Measurements from ENCODE around the gene KIAA0232. TPM values are rescaled to one million over a fixed set of nuclear protein-coding genes. Genes with fewer than 3 reads are reported as not detected.

The KIAA0232 gene
- total and polyA plus RNA-seq, 9 of the 15 experiments (the other 6 are each of a cell fraction or from before 2014, with no cell fraction given): 3.5 to 17.4 (median 13.0) TPM

DNA sequence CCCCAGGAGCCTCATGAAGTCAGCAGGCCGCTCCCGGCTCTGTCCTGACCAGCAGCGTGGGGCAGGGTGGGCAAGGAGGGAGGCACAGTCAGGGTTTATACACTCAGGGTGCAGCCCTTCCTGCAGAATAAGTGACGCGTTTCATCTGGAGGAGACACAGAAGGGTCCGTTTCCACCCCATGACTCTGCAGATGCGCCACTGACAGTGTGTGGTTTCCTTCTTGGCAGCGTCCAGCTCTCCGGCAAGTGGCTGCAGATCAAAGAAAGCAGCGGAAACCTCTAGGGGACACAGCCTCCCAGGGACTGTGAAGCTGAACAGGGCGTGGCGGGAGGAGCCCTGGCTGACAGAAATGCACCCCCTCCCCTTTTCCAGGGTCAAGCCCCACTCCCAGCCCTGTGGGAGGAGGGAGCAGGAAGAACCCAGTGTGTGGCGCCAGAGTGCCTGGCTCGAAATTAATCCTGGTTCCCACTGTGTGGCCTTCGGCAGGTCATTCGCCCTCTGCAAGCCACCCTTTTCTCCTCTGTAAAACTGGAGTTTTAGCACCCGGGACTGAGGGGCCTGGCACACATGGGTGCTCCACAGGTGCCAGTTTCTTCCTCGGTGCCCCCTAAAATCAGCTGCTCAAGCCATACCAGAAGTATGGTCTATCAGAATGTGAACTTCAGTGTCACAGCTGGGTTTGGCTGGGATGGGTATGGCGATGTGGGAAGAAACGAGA, 109.8 kb downstream of the KIAA0232 start (continued):
- TF ChIP-seq, protein P1, sequence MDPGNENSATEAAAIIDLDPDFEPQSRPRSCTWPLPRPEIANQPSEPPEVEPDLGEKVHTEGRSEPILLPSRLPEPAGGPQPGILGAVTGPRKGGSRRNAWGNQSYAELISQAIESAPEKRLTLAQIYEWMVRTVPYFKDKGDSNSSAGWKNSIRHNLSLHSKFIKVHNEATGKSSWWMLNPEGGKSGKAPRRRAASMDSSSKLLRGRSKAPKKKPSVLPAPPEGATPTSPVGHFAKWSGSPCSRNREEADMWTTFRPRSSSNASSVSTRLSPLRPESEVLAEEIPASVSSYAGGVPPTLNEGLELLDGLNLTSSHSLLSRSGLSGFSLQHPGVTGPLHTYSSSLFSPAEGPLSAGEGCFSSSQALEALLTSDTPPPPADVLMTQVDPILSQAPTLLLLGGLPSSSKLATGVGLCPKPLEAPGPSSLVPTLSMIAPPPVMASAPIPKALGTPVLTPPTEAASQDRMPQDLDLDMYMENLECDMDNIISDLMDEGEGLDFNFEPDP (CRISPR knock-in tag; IDR thresholded peaks at IDR 0.05): no peak
- no peak for TF ChIP-seq KAT2B (IDR thresholded peaks at IDR 0.05; ENCODE audit: low read depth, low read length)
- TF ChIP-seq CAMTA2 (CRISPR knock-in tag; conservative IDR thresholded peaks at IDR 0.05): no peak
- TF ChIP-seq MEF2D (tag; conservative IDR thresholded peaks at IDR 0.05; ENCODE audit: low read depth): no peak
- peak; percentile 59 for TF ChIP-seq MYC (IDR thresholded peaks at IDR 0.05; ENCODE audit: low read depth, low read length)
- no peak for TF ChIP-seq MYC (CRISPR knock-in tag; IDR thresholded peaks at IDR 0.05; ENCODE audit: borderline replicate concordance, low read depth)
- TF ChIP-seq, protein P2, sequence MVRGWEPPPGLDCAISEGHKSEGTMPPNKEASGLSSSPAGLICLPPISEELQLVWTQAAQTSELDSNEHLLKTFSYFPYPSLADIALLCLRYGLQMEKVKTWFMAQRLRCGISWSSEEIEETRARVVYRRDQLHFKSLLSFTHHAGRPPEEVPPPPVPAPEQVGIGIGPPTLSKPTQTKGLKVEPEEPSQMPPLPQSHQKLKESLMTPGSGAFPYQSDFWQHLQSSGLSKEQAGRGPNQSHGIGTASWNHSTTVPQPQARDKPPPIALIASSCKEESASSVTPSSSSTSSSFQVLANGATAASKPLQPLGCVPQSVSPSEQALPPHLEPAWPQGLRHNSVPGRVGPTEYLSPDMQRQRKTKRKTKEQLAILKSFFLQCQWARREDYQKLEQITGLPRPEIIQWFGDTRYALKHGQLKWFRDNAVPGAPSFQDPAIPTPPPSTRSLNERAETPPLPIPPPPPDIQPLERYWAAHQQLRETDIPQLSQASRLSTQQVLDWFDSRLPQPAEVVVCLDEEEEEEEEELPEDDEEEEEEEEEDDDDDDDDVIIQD (CRISPR knock-in tag; IDR thresholded peaks at IDR 0.05): no peak
- TF ChIP-seq SMARCE1 (IDR thresholded peaks at IDR 0.05): no peak; the same call in none of the 2 replicates
- TF ChIP-seq, protein P3, sequence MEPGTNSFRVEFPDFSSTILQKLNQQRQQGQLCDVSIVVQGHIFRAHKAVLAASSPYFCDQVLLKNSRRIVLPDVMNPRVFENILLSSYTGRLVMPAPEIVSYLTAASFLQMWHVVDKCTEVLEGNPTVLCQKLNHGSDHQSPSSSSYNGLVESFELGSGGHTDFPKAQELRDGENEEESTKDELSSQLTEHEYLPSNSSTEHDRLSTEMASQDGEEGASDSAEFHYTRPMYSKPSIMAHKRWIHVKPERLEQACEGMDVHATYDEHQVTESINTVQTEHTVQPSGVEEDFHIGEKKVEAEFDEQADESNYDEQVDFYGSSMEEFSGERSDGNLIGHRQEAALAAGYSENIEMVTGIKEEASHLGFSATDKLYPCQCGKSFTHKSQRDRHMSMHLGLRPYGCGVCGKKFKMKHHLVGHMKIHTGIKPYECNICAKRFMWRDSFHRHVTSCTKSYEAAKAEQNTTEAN (CRISPR knock-in tag; IDR thresholded peaks at IDR 0.05): no peak
- TF ChIP-seq PHB2 (IDR thresholded peaks at IDR 0.05; ENCODE audit: low read depth): no peak
- TF ChIP-seq, protein P4, sequence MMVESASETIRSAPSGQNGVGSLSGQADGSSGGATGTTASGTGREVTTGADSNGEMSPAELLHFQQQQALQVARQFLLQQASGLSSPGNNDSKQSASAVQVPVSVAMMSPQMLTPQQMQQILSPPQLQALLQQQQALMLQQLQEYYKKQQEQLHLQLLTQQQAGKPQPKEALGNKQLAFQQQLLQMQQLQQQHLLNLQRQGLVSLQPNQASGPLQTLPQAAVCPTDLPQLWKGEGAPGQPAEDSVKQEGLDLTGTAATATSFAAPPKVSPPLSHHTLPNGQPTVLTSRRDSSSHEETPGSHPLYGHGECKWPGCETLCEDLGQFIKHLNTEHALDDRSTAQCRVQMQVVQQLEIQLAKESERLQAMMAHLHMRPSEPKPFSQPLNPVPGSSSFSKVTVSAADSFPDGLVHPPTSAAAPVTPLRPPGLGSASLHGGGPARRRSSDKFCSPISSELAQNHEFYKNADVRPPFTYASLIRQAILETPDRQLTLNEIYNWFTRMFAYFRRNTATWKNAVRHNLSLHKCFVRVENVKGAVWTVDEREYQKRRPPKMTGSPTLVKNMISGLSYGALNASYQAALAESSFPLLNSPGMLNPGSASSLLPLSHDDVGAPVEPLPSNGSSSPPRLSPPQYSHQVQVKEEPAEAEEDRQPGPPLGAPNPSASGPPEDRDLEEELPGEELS (CRISPR knock-in tag; IDR thresholded peaks at IDR 0.05; ENCODE audit: borderline replicate concordance): no peak
- no peak for TF ChIP-seq ILF3 (IDR thresholded peaks at IDR 0.05; ENCODE audit: borderline replicate concordance)
- TF ChIP-seq ZNF217 (CRISPR knock-in tag; IDR thresholded peaks at IDR 0.05): no peak
- TF ChIP-seq HNRNPL (IDR thresholded peaks at IDR 0.05; ENCODE audit: low read depth, low read length): no peak
- no peak for TF ChIP-seq KDM4B (IDR thresholded peaks at IDR 0.05; ENCODE audit: borderline replicate concordance in 2 of 2, low read depth in 1 of 2)
- TF ChIP-seq, protein P5, sequence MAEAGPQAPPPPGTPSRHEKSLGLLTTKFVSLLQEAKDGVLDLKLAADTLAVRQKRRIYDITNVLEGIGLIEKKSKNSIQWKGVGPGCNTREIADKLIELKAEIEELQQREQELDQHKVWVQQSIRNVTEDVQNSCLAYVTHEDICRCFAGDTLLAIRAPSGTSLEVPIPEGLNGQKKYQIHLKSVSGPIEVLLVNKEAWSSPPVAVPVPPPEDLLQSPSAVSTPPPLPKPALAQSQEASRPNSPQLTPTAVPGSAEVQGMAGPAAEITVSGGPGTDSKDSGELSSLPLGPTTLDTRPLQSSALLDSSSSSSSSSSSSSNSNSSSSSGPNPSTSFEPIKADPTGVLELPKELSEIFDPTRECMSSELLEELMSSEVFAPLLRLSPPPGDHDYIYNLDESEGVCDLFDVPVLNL (CRISPR knock-in tag; IDR thresholded peaks at IDR 0.05; ENCODE audit: low read depth): no peak
- TF ChIP-seq SUPT5H (IDR thresholded peaks at IDR 0.05): no peak
- TF ChIP-seq, protein P6, sequence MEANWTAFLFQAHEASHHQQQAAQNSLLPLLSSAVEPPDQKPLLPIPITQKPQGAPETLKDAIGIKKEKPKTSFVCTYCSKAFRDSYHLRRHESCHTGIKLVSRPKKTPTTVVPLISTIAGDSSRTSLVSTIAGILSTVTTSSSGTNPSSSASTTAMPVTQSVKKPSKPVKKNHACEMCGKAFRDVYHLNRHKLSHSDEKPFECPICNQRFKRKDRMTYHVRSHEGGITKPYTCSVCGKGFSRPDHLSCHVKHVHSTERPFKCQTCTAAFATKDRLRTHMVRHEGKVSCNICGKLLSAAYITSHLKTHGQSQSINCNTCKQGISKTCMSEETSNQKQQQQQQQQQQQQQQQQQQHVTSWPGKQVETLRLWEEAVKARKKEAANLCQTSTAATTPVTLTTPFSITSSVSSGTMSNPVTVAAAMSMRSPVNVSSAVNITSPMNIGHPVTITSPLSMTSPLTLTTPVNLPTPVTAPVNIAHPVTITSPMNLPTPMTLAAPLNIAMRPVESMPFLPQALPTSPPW (CRISPR knock-in tag; IDR thresholded peaks at IDR 0.05): peak; percentile 77
- no peak for TF ChIP-seq ZNF124 (CRISPR knock-in tag; IDR thresholded peaks at IDR 0.05)

All from K562 (cell line).